Measurements from ENCODE around the gene ASPDH. TPM values are rescaled to one million over a fixed set of nuclear protein-coding genes. Genes with fewer than 3 reads are reported as not detected.
"Not testable (repeated sequence)": the region's sequence is repeated elsewhere in the genome, so short reads cannot be mapped to it uniquely, and the experiment has no call there.

ASPDH gene
- total RNA-seq, 1 donor from 2014 or later = 0.62 TPM

- peak; percentile 83 for DNase-seq
Measured at GRCh38 chr19:50476224-50476906, 37.3 kb downstream of the ASPDH start, which contains the start of the genes EMC10 and GARIN5A. TSS of gene EMC10 (plus strand) at chr19:50476507. CDS start at chr19:50476545, 38 bp downstream. TSS of gene GARIN5A (minus strand) at chr19:50476848. CDS start at chr19:50476388, 460 bp downstream.

GRCh38 chr19:50475736-50476223 is 37.9 kb downstream of the ASPDH start:
- no peak for DNase-seq

- no peak for DNase-seq
Measured at GRCh38 chr19:50475101-50475568, 38.6 kb downstream of the ASPDH start.

- DNase-seq = not testable (repeated sequence)
Measured at GRCh38 chr19:50473336-50473735, 40.4 kb downstream of the ASPDH start.

- no peak for DNase-seq
Measured at GRCh38 chr19:50468818-50469217, 44.9 kb downstream of the ASPDH start.

- no peak for DNase-seq
Measured at GRCh38 chr19:50467566-50467965, 46.1 kb downstream of the ASPDH start.

- no peak for DNase-seq
Measured at GRCh38 chr19:50466706-50467039, 47.0 kb downstream of the ASPDH start.

- DNase-seq = no peak
Measured at GRCh38 chr19:50465986-50466705, 47.6 kb downstream of the ASPDH start.

- no peak for DNase-seq
Measured at GRCh38 chr19:50465000-50465399, 48.7 kb downstream of the ASPDH start.

GRCh38 chr19:50464348-50464747 is 49.4 kb downstream of the ASPDH start:
- no peak for DNase-seq

GRCh38 chr19:50462970-50463369 is 50.7 kb downstream of the ASPDH start:
- DNase-seq = no peak

Other genes with a start within 250 kb of the ASPDH start
- gene KCNC3, start 184.5 kb downstream of the ASPDH start, total RNA-seq = 2.3 TPM
- 0.16 TPM for gene NAPSA, start 148.3 kb downstream of the ASPDH start, total RNA-seq
- gene NR1H2, start 137.5 kb downstream of the ASPDH start, total RNA-seq = 18.9 TPM
- gene POLD1, start 129.6 kb downstream of the ASPDH start, total RNA-seq = 17.5 TPM
- not detected for gene SPIB, start 95.0 kb downstream of the ASPDH start, total RNA-seq
- not detected for gene MYBPC2, start 81.0 kb downstream of the ASPDH start, total RNA-seq
- gene EMC10, start 37.4 kb downstream of the ASPDH start, total RNA-seq = 59.0 TPM
- gene GARIN5A, start 37.1 kb downstream of the ASPDH start, total RNA-seq = 0.62 TPM
- gene JOSD2, start 2.7 kb downstream of the ASPDH start, total RNA-seq = 3.9 TPM
- gene LRRC4B, start 54.5 kb upstream of the ASPDH start, total RNA-seq = 75.8 TPM
- gene SYT3, start 126.0 kb upstream of the ASPDH start, total RNA-seq = 17.0 TPM
- gene C19orf81, start 135.5 kb upstream of the ASPDH start, total RNA-seq = 2.3 TPM
- gene SHANK1, start 205.9 kb upstream of the ASPDH start, total RNA-seq = 15.9 TPM
- gene CLEC11A, start 209.5 kb upstream of the ASPDH start, total RNA-seq = 2.5 TPM

Measured in occipital lobe (tissue), 2 donors.